HG02840 (cell line): ENCODE measurements around the gene AMIGO1.
"Not testable (repeated sequence)": the region's sequence is repeated elsewhere in the genome, so short reads cannot be mapped to it uniquely, and the experiment has no call there.

ENCODE experiments used
- ATAC-seq: cut with Tn5 transposase; IDR thresholded peaks from one replicate; pipeline ENCODE4 v1.9.1; 2021; ENCODE audit warnings: mild to moderate bottlenecking, moderate library complexity, moderate number of reproducible peaks; ENCODE audit not compliant: unreplicated experiment, low FRiP score

Gene AMIGO1

GRCh38 chr1:109485001-109485400 is 24.5 kb downstream of the AMIGO1 start:
- ATAC-seq: no peak

DNA sequence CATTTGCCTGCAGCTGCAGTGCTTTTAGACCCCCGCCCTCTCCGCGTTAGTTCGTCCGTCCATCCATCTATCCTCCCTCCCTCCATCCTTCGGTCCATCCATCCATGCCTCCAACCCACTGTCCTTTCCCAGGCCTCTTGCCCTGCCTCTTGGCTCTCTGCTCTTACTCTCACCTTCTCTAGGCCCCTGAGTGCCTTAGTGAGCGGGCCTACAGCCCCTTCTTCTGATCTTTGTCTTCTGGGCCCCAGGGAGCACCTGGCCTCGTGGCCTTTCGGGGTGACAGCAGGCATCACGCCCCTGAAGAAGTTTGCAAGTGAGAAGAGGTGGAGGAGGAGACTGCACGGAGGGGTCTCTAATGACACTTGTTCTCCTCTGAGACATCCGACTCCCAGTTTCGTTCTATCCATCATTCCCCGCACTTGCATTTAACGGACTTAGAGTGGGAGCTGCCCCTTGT is 25.0 kb downstream of the AMIGO1 start:
- no peak for ATAC-seq

DNA sequence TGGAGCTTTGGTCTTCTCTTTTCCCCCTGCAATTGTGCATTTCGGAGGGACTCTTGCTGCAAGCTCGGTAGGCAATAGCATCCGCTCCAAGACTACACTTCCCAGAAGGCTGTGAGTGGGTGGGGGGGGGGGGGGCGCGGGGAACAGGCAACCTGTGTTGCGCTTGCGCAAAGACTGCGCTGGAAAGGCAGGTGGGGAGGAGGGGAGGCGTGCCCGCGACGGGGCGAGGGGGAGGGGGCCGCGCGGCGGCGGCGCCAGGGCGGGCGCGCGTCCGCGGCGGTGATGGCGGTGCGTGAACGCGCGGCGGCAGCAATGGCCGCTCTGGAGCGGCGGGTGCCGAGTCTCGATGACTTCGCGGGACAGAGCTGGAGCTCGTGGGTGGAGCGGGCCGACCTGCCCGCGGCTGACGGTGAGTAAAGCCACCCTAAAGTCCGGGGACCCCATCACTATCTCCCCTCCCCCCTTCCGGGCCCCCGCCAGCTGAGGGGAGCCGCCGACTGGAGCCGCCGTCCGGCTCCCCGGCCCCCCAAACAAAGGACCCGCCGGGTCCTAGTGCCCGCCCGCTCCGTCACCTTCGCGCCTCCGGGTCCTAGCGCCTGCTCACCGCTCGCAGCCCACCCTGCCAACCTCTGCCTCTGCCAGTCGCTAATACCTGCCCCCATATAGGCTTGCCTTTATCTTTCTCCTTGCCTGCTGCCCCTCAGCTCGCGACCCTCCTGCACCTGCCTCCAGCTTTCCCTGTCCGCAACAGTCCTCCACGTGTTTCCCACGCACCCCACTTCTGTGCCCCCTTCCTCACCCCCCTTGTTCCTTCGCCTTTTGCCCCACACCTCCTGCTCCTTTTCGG is 25.6 kb downstream of the AMIGO1 start, which contains the start of gene ATXN7L2:
Gene ATXN7L2, plus strand, starts transcription at position 234 of the 847 bp plus-strand sequence. Its CDS starts 49 bp downstream, at position 283.
- ATAC-seq: peak; percentile 81

DNA sequence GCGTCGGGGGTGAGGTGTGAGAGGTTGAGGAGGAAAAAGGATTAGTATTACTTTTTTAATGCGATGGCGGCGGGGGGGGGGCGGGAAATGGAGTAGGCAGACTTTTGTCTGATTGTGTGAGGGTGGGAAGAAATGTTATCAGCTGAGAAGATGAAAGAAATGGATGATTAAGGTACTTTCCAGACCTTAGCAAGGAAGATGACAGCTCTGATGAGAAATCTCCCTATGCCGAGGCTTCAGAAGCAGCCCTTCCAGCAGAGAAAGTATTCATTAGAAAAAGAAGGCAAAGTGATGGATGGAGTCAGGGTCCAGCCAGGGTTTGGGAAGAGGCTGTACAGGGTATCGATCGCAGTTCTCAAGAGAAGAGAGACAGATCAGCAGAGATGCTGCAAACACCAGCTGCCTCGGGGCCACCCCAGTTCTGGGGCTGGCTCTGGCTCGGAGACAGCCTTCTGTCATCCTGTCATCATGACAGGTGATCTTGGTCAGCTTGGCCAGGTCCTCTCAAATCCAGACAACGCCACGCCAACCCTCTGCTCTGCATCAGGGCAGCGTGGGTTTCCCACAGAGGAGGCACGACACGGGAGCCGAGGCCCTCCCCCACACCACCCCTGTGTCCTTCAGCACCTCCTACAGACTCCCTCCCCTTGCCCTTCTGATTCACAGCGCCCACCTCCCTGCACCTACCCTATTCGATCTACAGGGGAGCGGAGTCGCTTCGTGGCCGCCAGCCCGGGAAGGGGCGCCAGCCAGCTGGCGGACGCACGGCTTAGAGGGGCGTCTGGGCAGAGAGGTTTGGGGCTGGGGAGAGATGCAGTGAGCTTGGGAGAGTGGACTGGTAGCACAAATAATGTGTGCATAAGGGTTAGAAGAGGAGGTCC is 26.5 kb downstream of the AMIGO1 start:
- peak; percentile 4 for ATAC-seq

- no peak for ATAC-seq
These were observed 27.3 kb downstream of the AMIGO1 start for GRCh38 chr1:109482242-109482641.

DNA sequence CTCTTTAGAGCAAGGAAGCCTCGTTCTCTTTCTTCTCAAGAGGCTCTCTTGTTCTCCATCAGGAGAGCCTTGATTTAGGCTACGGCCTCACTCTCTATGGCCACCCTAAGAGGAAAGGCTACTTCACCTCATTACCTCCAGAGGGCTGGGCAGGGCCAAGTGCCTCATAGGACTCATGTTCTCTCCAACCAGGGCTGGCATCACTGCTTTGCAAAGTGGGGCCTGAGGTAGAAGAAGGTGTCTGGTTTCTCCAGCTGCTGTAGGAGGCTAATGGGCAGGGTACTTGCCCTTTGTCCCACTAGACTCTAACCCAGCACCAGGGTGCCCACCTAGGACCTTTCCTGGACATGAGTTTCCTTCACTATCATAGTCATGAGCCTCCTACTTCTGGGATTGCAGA is 27.9 kb downstream of the AMIGO1 start:
- ATAC-seq: no peak

GRCh38 chr1:109479901-109480300 is 29.6 kb downstream of the AMIGO1 start:
- no peak for ATAC-seq

DNA sequence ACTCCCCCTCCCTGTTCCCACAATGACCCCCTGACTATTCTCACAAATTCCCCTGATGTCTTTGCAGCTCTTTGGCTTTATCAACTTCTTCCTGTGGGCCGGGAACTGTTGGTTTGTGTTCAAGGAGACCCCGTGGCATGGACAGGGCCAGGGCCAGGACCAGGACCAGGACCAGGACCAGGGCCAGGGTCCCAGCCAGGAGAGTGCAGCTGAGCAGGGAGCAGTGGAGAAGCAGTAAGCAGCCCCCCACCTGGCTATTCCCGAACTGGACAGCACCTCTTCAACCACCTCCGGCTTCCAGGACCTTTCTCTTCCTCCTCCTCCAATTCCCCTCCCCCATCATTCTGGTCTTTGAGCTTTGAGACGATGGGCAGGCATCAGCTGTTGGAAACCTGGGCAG is 30.2 kb downstream of the AMIGO1 start:
- no peak for ATAC-seq

DNA sequence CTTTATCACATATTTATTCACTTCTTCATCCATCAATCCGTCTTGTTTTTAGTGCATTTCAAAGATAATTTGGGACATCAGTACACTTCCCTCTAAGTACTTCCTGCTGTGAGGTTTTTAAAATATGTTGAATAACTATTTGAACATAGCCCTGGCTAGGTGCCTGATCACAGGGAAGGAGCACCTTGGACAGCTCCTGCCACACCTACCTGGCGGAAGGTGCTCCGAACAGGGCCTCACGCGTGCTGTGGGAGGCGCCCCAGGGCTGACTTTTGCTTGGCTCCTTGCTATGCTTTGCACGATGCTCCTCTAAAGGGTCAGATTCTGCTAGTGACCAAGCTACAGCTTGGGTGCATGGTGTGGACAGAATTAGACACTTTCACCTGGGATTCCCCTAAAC is 30.7 kb downstream of the AMIGO1 start:
- no peak for ATAC-seq

GRCh38 chr1:109477821-109478220 is 31.7 kb downstream of the AMIGO1 start:
- no peak for ATAC-seq

GRCh38 chr1:109476825-109477224 is 32.7 kb downstream of the AMIGO1 start:
- no peak for ATAC-seq

- ATAC-seq: no peak
These were observed 34.3 kb downstream of the AMIGO1 start for GRCh38 chr1:109475261-109475660.

DNA sequence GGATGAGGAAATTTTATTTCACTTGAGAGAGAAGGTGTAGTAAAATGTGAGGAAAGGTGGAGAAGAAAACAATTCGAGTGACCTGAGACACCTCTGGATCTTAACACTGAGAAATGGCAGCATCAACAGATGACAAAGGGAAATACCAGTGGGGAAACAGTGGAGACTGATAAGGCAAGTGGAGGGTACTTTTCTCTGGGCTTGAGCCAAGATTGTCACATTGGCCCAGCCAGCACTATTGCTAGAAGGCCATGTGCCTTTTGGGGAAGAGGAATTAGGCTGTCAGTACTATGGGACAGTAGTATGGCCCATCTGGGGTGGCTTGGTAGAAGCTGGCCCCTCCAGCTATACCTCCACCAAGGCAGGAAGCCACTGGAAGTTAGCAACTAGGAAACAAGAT is 34.8 kb downstream of the AMIGO1 start:
- no peak for ATAC-seq

GRCh38 chr1:109473284-109474057 is 36.1 kb downstream of the AMIGO1 start:
- not testable (repeated sequence) for ATAC-seq

DNA sequence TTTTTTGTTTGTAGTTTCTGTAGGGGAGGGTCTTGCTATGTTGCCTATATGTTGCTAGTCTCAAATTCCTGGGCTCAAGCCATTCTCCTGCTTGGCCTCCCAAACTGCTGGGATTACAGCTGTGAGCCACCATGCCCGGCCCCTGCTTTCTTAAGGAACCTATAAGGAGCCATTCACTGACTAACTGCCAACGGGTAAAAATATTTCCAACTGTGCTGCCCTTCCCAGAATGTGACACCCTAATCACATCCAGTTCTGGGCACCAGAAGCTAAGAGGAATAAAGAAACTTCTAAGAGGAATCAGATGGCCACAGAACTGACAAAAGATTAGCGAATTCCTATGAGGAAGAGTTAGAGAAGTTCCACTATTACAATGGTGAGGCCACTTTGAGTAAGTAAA is 36.7 kb downstream of the AMIGO1 start:
- no peak for ATAC-seq

- no peak for ATAC-seq
These were observed 39.3 kb downstream of the AMIGO1 start for GRCh38 chr1:109470245-109470644.

DNA sequence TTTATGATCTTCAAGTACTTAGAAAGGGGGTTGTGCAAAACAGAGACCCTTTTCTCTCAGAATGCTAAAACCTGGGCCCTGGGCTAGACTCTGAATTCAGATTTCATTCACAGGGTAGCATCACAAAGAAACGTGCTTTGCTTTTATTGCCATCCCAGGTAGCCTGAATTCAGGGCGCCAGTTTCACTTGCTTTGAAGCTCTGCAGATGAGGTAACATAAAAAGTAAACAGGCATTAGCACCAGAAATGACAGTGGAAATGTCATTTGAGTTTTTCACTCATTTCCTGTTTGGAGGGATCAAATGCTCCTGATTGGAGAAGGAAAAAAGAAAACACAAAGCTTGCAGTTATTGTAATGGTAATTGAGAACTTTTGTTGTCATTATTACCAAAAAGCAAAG is 40.6 kb downstream of the AMIGO1 start:
- no peak for ATAC-seq

GRCh38 chr1:109468061-109468460 is 41.5 kb downstream of the AMIGO1 start:
- no peak for ATAC-seq

DNA sequence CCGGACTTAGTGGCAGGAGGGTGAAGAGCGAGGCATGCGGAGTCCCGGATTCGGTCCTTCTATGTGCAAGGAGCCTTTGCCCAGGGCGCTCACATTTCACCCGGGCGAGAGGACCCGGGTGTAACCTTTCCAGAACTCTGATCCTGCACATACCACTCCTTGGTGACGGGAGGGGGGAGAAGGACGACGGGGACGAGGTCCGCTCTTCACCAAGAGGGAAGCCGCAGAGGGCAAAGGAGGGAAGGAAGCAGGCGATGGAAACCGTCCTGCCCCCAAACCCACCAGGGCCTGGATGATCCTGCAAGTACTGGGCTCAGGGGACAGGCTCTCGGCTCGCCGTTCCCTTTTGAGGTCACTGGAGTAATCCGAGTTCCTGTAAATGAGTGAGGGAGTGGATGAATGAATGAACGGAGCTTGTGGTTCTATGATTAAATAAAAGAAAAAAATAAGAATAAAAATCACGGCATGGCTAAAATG is 42.2 kb downstream of the AMIGO1 start:
- ATAC-seq: no peak
